HepG2 (cell line): ENCODE results near the gene TPH1. TPM values are rescaled to one million over a fixed set of nuclear protein-coding genes. Genes with fewer than 3 reads are reported as not detected.

Source experiments
- BCL6 ChIP-seq: IDR thresholded peaks from 2 replicates; pipeline ENCODE4 v1.6.1; 2016; ENCODE audit warnings: missing genetic modification reagents, missing compliant biosample characterization
- EHMT2 ChIP-seq: fragments of 200-600 bp; sonication (generic); IDR thresholded peaks from 2 replicates; pipeline ENCODE4 v1.7.0; 2017; ENCODE audit warnings: antibody characterized with exemption, low read depth, low read length, borderline replicate concordance
- ERF ChIP-seq: IDR thresholded peaks from 2 replicates; pipeline ENCODE4 v1.6.1; 2018; ENCODE audit warnings: missing biosample characterization, missing genetic modification reagents
- FOXJ3 ChIP-seq: sonication (generic); formaldehyde crosslinking; IDR thresholded peaks from 2 replicates; pipeline ENCODE4 v1.4.0; 2020; ENCODE audit warnings: missing genetic modification reagents, mild to moderate bottlenecking, borderline replicate concordance
- FOXK2 ChIP-seq: fragments of 450-650 bp; IDR thresholded peaks from 2 replicates; pipeline ENCODE4 v1.6.1; 2016
- HMGXB3 ChIP-seq: sonication (generic); formaldehyde crosslinking; IDR thresholded peaks from 2 replicates; pipeline ENCODE4 v1.4.0; 2020; ENCODE audit warnings: missing genetic modification reagents, borderline replicate concordance
- JARID2 ChIP-seq: sonication (generic); formaldehyde crosslinking; IDR thresholded peaks from 2 replicates; pipeline ENCODE4 v1.8.1; 2023; ENCODE audit warnings: missing genetic modification reagents, inconsistent platforms; ENCODE audit not compliant: insufficient replicate concordance
- KDM1A ChIP-seq: IDR thresholded peaks from 2 replicates; pipeline ENCODE4 v1.6.1; 2016; ENCODE audit warnings: missing compliant biosample characterization
- KLF16 ChIP-seq, 2 experiments: sonication (generic) in 1 of 2; formaldehyde crosslinking in 1 of 2; IDR thresholded peaks; 2 replicates each; pipeline versions ENCODE4 v1.6.1 to v1.8.0; 2016 to 2023; ENCODE audit warnings: missing genetic modification reagents in 2 of 2, missing compliant biosample characterization in 1 of 2
- KLF9 ChIP-seq: IDR thresholded peaks from 2 replicates; pipeline ENCODE4 v1.6.1; 2016; ENCODE audit warnings: low read depth
- MXD4 ChIP-seq: IDR thresholded peaks from 2 replicates; pipeline ENCODE4 v1.6.1; 2016; ENCODE audit warnings: mild to moderate bottlenecking, missing biosample characterization, missing genetic modification reagents
- NFYB ChIP-seq: sonication (generic); formaldehyde crosslinking; IDR thresholded peaks from 2 replicates; pipeline ENCODE4 v1.4.0; 2020; ENCODE audit warnings: missing genetic modification reagents
- POGZ ChIP-seq: sonication (generic); formaldehyde crosslinking; IDR thresholded peaks from 2 replicates; pipeline ENCODE4 v1.4.0; 2020; ENCODE audit warnings: mild to moderate bottlenecking, missing genetic modification reagents
- RAD21 ChIP-seq: fragments of 450-650 bp; formaldehyde crosslinking; IDR thresholded peaks from 2 replicates; pipeline ENCODE4 v1.5.0; 2020; ENCODE audit warnings: mild to moderate bottlenecking
- SMAD1 ChIP-seq: sonication (generic); formaldehyde crosslinking; IDR thresholded peaks from 2 replicates; pipeline ENCODE4 v1.4.0; 2020; ENCODE audit warnings: missing genetic modification reagents, low read depth, mild to moderate bottlenecking, borderline replicate concordance
- SP1 ChIP-seq, 2 experiments: fragments of 450-650 bp in 1 of 2; sonication (generic) in 1 of 2; formaldehyde crosslinking in 1 of 2; IDR thresholded peaks; 2 replicates each; pipeline versions ENCODE4 v1.4.0 to v1.6.1; 2016 to 2020; ENCODE audit warnings: missing genetic modification reagents in 1 of 2
- TEAD3 ChIP-seq: optimal IDR thresholded peaks from 2 replicates; pipeline ENCODE3; 2016; ENCODE audit warnings: borderline replicate concordance
- THAP11 ChIP-seq: IDR thresholded peaks from 2 replicates; pipeline ENCODE4 v1.6.1; 2016; ENCODE audit warnings: missing biosample characterization, missing genetic modification reagents
- TRIM24 ChIP-seq: sonication (generic); formaldehyde crosslinking; IDR thresholded peaks from 2 replicates; pipeline ENCODE4 v1.8.0; 2022; ENCODE audit warnings: mild to moderate bottlenecking, missing genetic modification reagents
- WIZ ChIP-seq: sonication (generic); formaldehyde crosslinking; IDR thresholded peaks from 2 replicates; pipeline ENCODE4 v1.5.1; 2020; ENCODE audit warnings: mild to moderate bottlenecking, missing genetic modification reagents
- YY1 ChIP-seq: IDR thresholded peaks from 2 replicates; pipeline ENCODE4 v1.6.1; 2011; ENCODE audit warnings: low read length, low read depth, moderate library complexity, mild to moderate bottlenecking; ENCODE audit not compliant: insufficient read depth, insufficient replicate concordance
- ZFP82 ChIP-seq: sonication (generic); formaldehyde crosslinking; IDR thresholded peaks from 2 replicates; pipeline ENCODE4 v1.5.1; 2020; ENCODE audit warnings: mild to moderate bottlenecking, missing genetic modification reagents, borderline replicate concordance
- ZNF124 ChIP-seq: sonication (generic); formaldehyde crosslinking; IDR thresholded peaks from 2 replicates; pipeline ENCODE4 v1.4.0; 2020; ENCODE audit warnings: missing genetic modification reagents
- ZNF496 ChIP-seq: sonication (generic); formaldehyde crosslinking; IDR thresholded peaks from 2 replicates; pipeline ENCODE4 v1.8.1; 2023; ENCODE audit warnings: mild to moderate bottlenecking, moderate library complexity, missing genetic modification reagents; ENCODE audit not compliant: insufficient replicate concordance
- ZNF878 ChIP-seq: sonication (generic); formaldehyde crosslinking; IDR thresholded peaks from 2 replicates; pipeline ENCODE4 v1.8.1; 2023; ENCODE audit warnings: mild to moderate bottlenecking, missing genetic modification reagents, moderate library complexity
- polyA plus RNA-seq, 8 experiments: library from polyadenylated mRNA; depleted of rRNA in 3 of 8; stranded (reverse) in 7 of 8; unstranded in 1 of 8; fragments of >200 nt; fragmentation: Illumina TruSeq in 4 of 8; extraction: Trizol in 4 of 8; gene quantifications; 2 replicates each; pipeline versions ENCODE4 v1.2.1 to v1.2.3, GENCODE V29; 2011 to 2016; ENCODE audit warnings: low read depth in 4 of 8, missing spikeins in 1 of 8, mixed read lengths in 1 of 8; ENCODE audit not compliant: insufficient read depth in 1 of 8
- total RNA-seq, 5 experiments: library from RNA; depleted of rRNA; stranded (reverse); fragments of >200 nt; fragmentation: Illumina TruSeq; extraction: Trizol; gene quantifications; 2 replicates each; pipeline ENCODE4 v1.2.3, GENCODE V29; 2016; ENCODE audit warnings: low read depth in 1 of 5
- TF ChIP-seq, protein P1 (sequence below): sonication (generic); formaldehyde crosslinking; IDR thresholded peaks from 2 replicates; pipeline ENCODE4 v1.4.0; 2020; ENCODE audit warnings: missing genetic modification reagents

The TPH1 gene
- total and polyA plus RNA-seq, 2 of the 13 experiments (the other 11 are each of a cell fraction or from before 2014, with no cell fraction given): 0.26 to 0.53 TPM

- TF ChIP-seq TEAD3 (peak; percentile 33), KLF16 (CRISPR knock-in tag; IDR thresholded peaks at IDR 0.05) (peak in 1 of 2 experiments; percentile 70; a peak in 1 of 4 replicates), KLF9 (CRISPR knock-in tag) (no peak), EHMT2 (peak; percentile 94; the same call in 1 of the 2 replicates), JARID2 (no peak), SMAD1 (CRISPR knock-in tag) (no peak), HMGXB3 (CRISPR knock-in tag) (0 out of 2 replicates have a peak, but pooled peaks have one; percentile 48), ZNF496 (no peak), FOXK2 (peak; percentile 71), FOXJ3 (CRISPR knock-in tag) (peak; percentile 73; the same call in 1 of the 2 replicates), POGZ (CRISPR knock-in tag) (peak; percentile 88), NFYB (0 out of 2 replicates have a peak, but pooled peaks have one; percentile 18), ERF (CRISPR knock-in tag) (no peak), SP1 (IDR thresholded peaks at IDR 0.05) (no peak), SP1 (CRISPR knock-in tag; IDR thresholded peaks at IDR 0.05) (no peak), TRIM24 (CRISPR knock-in tag) (0 out of 2 replicates have a peak, but pooled peaks have one; percentile 65), ZFP82 (no peak), MXD4 (CRISPR knock-in tag) (peak; percentile 70; the same call in 1 of the 2 replicates), THAP11 (CRISPR knock-in tag) (peak; percentile 48; the same call in 1 of the 2 replicates), ZNF878 (CRISPR knock-in tag) (0 out of 2 replicates have a peak, but pooled peaks have one; percentile 55), KDM1A (CRISPR knock-in tag) (peak; percentile 34; the same call in 1 of the 2 replicates), RAD21 (CRISPR knock-in tag) (no peak), ZNF124 (peak; percentile 61), WIZ (CRISPR knock-in tag) (peak; percentile 61; the same call in 1 of the 2 replicates), BCL6 (peak; percentile 24; the same call in 1 of the 2 replicates), YY1 (peak; percentile 27)
- TF ChIP-seq, protein P1, sequence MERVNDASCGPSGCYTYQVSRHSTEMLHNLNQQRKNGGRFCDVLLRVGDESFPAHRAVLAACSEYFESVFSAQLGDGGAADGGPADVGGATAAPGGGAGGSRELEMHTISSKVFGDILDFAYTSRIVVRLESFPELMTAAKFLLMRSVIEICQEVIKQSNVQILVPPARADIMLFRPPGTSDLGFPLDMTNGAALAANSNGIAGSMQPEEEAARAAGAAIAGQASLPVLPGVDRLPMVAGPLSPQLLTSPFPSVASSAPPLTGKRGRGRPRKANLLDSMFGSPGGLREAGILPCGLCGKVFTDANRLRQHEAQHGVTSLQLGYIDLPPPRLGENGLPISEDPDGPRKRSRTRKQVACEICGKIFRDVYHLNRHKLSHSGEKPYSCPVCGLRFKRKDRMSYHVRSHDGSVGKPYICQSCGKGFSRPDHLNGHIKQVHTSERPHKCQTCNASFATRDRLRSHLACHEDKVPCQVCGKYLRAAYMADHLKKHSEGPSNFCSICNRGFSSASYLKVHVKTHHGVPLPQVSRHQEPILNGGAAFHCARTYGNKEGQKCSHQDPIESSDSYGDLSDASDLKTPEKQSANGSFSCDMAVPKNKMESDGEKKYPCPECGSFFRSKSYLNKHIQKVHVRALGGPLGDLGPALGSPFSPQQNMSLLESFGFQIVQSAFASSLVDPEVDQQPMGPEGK (CRISPR knock-in tag): 0 out of 2 replicates have a peak, but pooled peaks have one; percentile 65
Measured at GRCh38 chr11:18000760-18001159, 45.3 kb downstream of the TPH1 start (continued).
